Fibroblast of lung (primary cell): Measurements from ENCODE around the gene AGBL1.

ENCODE experiments used
- EZH2 ChIP-seq: IDR thresholded peaks from 2 replicates; pipeline ENCODE4 v1.5.1; 2012; ENCODE audit warnings: low read length, control low read depth, mild to moderate bottlenecking; ENCODE audit errors: missing control alignments
- TF ChIP-seq, protein P1 (sequence below), 2 donors: IDR thresholded peaks in 1 of 2; conservative IDR thresholded peaks in 1 of 2; 1 replicate in 1 of 2; 2 replicates in 1 of 2; pipeline ENCODE4 v1.5.1; 2011 to 2012; ENCODE audit warnings: low read length in 2 of 2, control low read depth in 1 of 2, inconsistent platforms in 1 of 2, low read depth in 1 of 2, mild to moderate bottlenecking in 1 of 2

DNA sequence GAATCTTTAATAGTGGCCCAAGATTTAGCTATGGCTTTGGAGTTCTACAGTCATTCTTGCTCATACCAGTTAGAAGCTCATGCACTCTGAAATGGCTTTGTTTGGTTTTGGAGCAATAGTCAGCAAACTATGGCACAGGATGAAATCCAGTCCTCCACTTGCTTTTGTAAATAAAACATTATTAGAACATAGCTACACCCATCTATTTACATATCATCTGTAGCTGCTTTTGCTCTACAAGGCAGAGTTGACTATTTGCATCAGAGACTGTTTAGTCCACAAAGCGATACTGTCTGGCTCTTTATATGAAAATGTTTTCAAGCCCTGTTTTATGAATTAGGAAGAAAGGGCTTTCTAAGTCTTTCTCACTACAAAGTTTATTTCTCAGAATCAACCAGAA lies 716.9 kb downstream of the AGBL1 start:
- TF ChIP-seq, protein P1, sequence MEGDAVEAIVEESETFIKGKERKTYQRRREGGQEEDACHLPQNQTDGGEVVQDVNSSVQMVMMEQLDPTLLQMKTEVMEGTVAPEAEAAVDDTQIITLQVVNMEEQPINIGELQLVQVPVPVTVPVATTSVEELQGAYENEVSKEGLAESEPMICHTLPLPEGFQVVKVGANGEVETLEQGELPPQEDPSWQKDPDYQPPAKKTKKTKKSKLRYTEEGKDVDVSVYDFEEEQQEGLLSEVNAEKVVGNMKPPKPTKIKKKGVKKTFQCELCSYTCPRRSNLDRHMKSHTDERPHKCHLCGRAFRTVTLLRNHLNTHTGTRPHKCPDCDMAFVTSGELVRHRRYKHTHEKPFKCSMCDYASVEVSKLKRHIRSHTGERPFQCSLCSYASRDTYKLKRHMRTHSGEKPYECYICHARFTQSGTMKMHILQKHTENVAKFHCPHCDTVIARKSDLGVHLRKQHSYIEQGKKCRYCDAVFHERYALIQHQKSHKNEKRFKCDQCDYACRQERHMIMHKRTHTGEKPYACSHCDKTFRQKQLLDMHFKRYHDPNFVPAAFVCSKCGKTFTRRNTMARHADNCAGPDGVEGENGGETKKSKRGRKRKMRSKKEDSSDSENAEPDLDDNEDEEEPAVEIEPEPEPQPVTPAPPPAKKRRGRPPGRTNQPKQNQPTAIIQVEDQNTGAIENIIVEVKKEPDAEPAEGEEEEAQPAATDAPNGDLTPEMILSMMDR (conservative IDR thresholded peaks at IDR 0.05 in 1 of 2, IDR thresholded peaks at IDR 0.05 in 1 of 2; ENCODE audit: low read depth in 1 of 2, low read length in 2 of 2), result no peak
- TF ChIP-seq EZH2, result no peak
